Activated naive CD8-positive, alpha-beta T cell (primary cell): ENCODE measurements around the gene CLCN2.

Experiments used
- H3K27ac Mint-ChIP-seq: one replicate; pipeline ENCODE4 v1.8.0; 2021; ENCODE audit warnings: mixed read lengths
- H3K27me3 Mint-ChIP-seq: one replicate; pipeline ENCODE4 v1.8.0; 2021; ENCODE audit warnings: mixed read lengths
- H3K36me3 Mint-ChIP-seq: one replicate; pipeline ENCODE4 v1.8.0; 2021; ENCODE audit warnings: mixed read lengths
- H3K4me1 Mint-ChIP-seq: one replicate; pipeline ENCODE4 v1.8.0; 2021; ENCODE audit warnings: low read depth, mixed read lengths
- H3K4me3 Mint-ChIP-seq: one replicate; pipeline ENCODE4 v1.8.0; 2021; ENCODE audit warnings: mild to moderate bottlenecking, mixed read lengths
- H3K9me3 Mint-ChIP-seq: one replicate; pipeline ENCODE4 v1.8.0; 2021; ENCODE audit warnings: low read depth, mixed read lengths

The CLCN2 gene

GRCh38 chr3:184335661-184336546 is 25.5 kb downstream of the CLCN2 start:
- H3K36me3 Mint-ChIP-seq: peaks cover 4% of the 10 kb centered on the region
- peak overlapping the region; percentile 86 for H3K27ac Mint-ChIP-seq
- peak overlapping the region; percentile 92 for H3K4me3 Mint-ChIP-seq
- H3K27me3 Mint-ChIP-seq: no peaks in the 10 kb centered on the region
- H3K4me1 Mint-ChIP-seq: peaks cover 56% of the 10 kb centered on the region
- H3K9me3 Mint-ChIP-seq: no peaks in the 10 kb centered on the region

- H3K9me3 Mint-ChIP-seq: no peaks in the 10 kb centered on the region
- peaks cover 4% of the 10 kb centered on the region for H3K36me3 Mint-ChIP-seq
- H3K27me3 Mint-ChIP-seq: no peaks in the 10 kb centered on the region
- peak overlapping the region; percentile 73 for H3K4me3 Mint-ChIP-seq
- peak overlapping the region; percentile 83 for H3K27ac Mint-ChIP-seq
- H3K4me1 Mint-ChIP-seq: peaks cover 56% of the 10 kb centered on the region
These were observed 26.1 kb downstream of the CLCN2 start for GRCh38 chr3:184335291-184335660.

GRCh38 chr3:184334470-184335158 is 26.8 kb downstream of the CLCN2 start:
- peak overlapping the region; percentile 96 for H3K27ac Mint-ChIP-seq
- no peaks in the 10 kb centered on the region for H3K9me3 Mint-ChIP-seq
- H3K4me1 Mint-ChIP-seq: peaks cover 56% of the 10 kb centered on the region
- H3K4me3 Mint-ChIP-seq: peak overlapping the region; percentile 80
- H3K36me3 Mint-ChIP-seq: peaks cover 4% of the 10 kb centered on the region
- H3K27me3 Mint-ChIP-seq: no peaks in the 10 kb centered on the region

DNA sequence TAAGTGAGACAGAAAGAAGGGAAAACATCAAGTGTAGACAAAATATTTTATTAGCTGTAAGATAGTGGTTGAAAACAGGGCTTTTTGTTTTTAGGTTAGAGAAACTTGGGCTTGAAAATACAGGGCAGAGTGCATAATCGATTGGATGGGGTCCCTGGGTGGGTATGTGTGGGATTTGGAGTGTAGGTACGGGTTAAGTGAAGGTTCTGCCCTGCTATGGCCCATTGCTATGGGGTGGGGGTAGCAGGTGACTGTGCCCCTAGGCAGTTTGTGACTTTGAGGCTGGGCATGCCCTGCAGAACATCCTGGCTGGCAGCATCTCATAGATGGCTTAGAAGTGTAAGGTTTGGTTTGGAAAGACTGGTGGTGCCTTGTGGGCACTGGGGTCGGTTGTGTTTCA is 27.7 kb downstream of the CLCN2 start:
- no peaks in the 10 kb centered on the region for H3K27me3 Mint-ChIP-seq
- peaks cover 52% of the 10 kb centered on the region for H3K4me1 Mint-ChIP-seq
- peaks cover 7% of the 10 kb centered on the region for H3K36me3 Mint-ChIP-seq
- peak overlapping the region; percentile 96 for H3K27ac Mint-ChIP-seq
- H3K9me3 Mint-ChIP-seq: no peaks in the 10 kb centered on the region
- peak overlapping the region; percentile 80 for H3K4me3 Mint-ChIP-seq

- Mint-ChIP-seq H3K9me3 (no peaks in the 10 kb centered on the region), H3K4me3 (peak overlapping the region; percentile 80), H3K4me1 (peaks cover 50% of the 10 kb centered on the region), H3K27ac (peak overlapping the region; percentile 96), H3K36me3 (peaks cover 9% of the 10 kb centered on the region), H3K27me3 (no peaks in the 10 kb centered on the region)
These were observed 28.2 kb downstream of the CLCN2 start for GRCh38 chr3:184333190-184333589.

GRCh38 chr3:184332370-184333090 is 28.9 kb downstream of the CLCN2 start:
- H3K4me3 Mint-ChIP-seq: peak overlapping the region; percentile 7
- peaks cover 7% of the 10 kb centered on the region for H3K36me3 Mint-ChIP-seq
- no peaks in the 10 kb centered on the region for H3K27me3 Mint-ChIP-seq
- H3K4me1 Mint-ChIP-seq: peaks cover 44% of the 10 kb centered on the region
- no peaks in the 10 kb centered on the region for H3K9me3 Mint-ChIP-seq
- H3K27ac Mint-ChIP-seq: peak overlapping the region; percentile 96

DNA sequence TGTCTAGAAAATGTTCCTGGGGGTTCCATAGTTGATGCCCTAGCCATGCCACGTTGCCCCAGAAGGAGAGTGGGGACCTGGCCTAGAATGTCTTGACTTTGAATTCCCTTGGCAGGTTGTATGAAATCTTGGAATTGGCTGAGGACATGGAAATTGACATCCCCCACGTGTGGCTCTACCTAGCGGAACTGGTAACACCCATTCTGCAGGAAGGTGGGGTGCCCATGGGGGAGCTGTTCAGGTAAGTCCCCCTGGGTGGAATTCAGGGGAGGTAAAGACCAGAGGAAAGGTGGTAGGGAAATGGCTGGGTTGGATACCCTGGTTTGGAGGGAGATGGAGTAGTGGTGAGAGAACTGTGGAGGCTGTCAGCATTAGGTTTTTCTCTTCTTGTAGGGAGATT is 32.9 kb downstream of the CLCN2 start:
- Mint-ChIP-seq H3K4me3 (no peak overlapping the region), H3K4me1 (peaks cover 31% of the 10 kb centered on the region), H3K36me3 (peaks cover 8% of the 10 kb centered on the region), H3K27me3 (no peaks in the 10 kb centered on the region), H3K9me3 (no peaks in the 10 kb centered on the region), H3K27ac (no peak overlapping the region)

DNA sequence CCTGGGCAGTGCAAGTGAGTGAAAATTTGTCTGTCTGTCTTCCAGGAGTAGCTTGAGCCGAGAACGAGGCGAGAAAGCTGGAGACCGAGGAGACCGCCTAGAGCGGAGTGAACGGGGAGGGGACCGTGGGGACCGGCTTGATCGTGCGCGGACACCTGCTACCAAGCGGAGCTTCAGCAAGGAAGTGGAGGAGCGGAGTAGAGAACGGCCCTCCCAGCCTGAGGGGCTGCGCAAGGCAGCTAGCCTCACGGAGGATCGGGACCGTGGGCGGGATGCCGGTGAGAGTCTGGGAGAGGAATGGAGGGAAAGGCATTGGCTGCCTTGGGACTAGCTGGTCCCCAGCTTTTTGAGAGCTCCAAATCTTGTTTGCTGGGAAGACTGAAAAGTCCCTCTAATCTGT is 34.2 kb downstream of the CLCN2 start:
- no peak overlapping the region for H3K4me3 Mint-ChIP-seq
- H3K9me3 Mint-ChIP-seq: no peaks in the 10 kb centered on the region
- no peaks in the 10 kb centered on the region for H3K27me3 Mint-ChIP-seq
- H3K4me1 Mint-ChIP-seq: peaks cover 18% of the 10 kb centered on the region
- H3K27ac Mint-ChIP-seq: peak overlapping the region; percentile 72
- H3K36me3 Mint-ChIP-seq: peaks cover 13% of the 10 kb centered on the region

DNA sequence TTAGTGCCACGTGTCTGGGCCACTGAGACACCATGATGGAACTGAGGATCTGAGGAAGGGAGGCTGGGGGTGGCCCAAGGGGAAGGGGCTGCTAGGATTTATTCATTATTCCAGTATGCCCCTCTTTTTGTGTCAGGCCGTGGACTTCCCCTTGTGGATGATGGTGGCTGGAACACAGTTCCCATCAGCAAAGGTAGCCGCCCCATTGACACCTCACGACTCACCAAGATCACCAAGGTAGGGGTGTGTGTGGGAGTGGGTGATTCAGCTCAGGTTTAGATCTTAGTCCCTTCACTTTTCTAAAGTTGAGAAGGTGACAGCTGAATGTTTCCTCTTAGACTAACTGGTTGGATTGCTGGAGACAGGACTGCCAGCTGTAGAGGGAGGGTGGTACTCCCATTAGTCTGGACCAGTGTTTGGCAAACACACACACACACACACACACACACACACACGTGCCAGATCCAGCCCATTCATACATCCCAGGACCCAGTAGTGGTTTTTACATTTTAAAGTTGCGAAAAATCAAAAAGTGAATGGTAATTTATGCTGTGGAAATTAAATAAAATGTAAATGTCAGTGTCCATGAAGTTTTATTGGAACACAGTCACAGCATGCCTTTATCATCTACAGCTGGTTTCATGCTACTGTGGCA is 35.6 kb downstream of the CLCN2 start:
- no peak overlapping the region for H3K4me3 Mint-ChIP-seq
- peaks cover 13% of the 10 kb centered on the region for H3K36me3 Mint-ChIP-seq
- H3K27ac Mint-ChIP-seq: peak overlapping the region; percentile 73
- no peaks in the 10 kb centered on the region for H3K27me3 Mint-ChIP-seq
- H3K9me3 Mint-ChIP-seq: no peaks in the 10 kb centered on the region
- H3K4me1 Mint-ChIP-seq: peaks cover 16% of the 10 kb centered on the region

GRCh38 chr3:184325269-184325668 is 36.1 kb downstream of the CLCN2 start:
- Mint-ChIP-seq H3K36me3 (peaks cover 13% of the 10 kb centered on the region), H3K27me3 (no peaks in the 10 kb centered on the region), H3K4me1 (peaks cover 16% of the 10 kb centered on the region), H3K4me3 (no peak overlapping the region), H3K9me3 (no peaks in the 10 kb centered on the region), H3K27ac (peak overlapping the region; percentile 70)

GRCh38 chr3:184323696-184324095 is 37.7 kb downstream of the CLCN2 start:
- peaks cover 12% of the 10 kb centered on the region for H3K36me3 Mint-ChIP-seq
- peak overlapping the region; percentile 11 for H3K27ac Mint-ChIP-seq
- H3K4me3 Mint-ChIP-seq: no peak overlapping the region
- no peaks in the 10 kb centered on the region for H3K27me3 Mint-ChIP-seq
- H3K4me1 Mint-ChIP-seq: peaks cover 24% of the 10 kb centered on the region
- H3K9me3 Mint-ChIP-seq: no peaks in the 10 kb centered on the region

GRCh38 chr3:184322731-184323487 is 38.5 kb downstream of the CLCN2 start:
- Mint-ChIP-seq H3K4me3 (no peak overlapping the region), H3K4me1 (peaks cover 27% of the 10 kb centered on the region), H3K27me3 (no peaks in the 10 kb centered on the region)

DNA sequence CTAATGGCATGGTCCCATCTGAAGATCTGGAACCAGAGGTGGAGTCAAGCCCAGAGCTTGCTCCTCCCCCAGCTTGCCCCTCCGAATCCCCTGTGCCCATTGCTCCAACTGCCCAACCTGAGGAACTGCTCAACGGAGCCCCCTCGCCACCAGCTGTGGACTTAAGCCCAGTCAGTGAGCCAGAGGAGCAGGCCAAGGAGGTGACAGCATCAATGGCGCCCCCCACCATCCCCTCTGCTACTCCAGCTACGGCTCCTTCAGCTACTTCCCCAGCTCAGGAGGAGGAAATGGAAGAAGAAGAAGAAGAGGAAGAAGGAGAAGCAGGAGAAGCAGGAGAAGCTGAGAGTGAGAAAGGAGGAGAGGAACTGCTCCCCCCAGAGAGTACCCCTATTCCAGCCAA is 39.7 kb downstream of the CLCN2 start:
- no peaks in the 10 kb centered on the region for H3K27me3 Mint-ChIP-seq
- H3K36me3 Mint-ChIP-seq: peaks cover 13% of the 10 kb centered on the region
- H3K4me1 Mint-ChIP-seq: peaks cover 39% of the 10 kb centered on the region
- H3K9me3 Mint-ChIP-seq: no peaks in the 10 kb centered on the region
- H3K4me3 Mint-ChIP-seq: no peak overlapping the region
- peak overlapping the region; percentile 41 for H3K27ac Mint-ChIP-seq

More at GRCh38 chr3:184322731-184323487, 38.5 kb downstream of the CLCN2 start:
- H3K36me3 Mint-ChIP-seq: peaks cover 9% of the 10 kb centered on the region
- no peaks in the 10 kb centered on the region for H3K9me3 Mint-ChIP-seq
- peak overlapping the region; percentile 11 for H3K27ac Mint-ChIP-seq

DNA sequence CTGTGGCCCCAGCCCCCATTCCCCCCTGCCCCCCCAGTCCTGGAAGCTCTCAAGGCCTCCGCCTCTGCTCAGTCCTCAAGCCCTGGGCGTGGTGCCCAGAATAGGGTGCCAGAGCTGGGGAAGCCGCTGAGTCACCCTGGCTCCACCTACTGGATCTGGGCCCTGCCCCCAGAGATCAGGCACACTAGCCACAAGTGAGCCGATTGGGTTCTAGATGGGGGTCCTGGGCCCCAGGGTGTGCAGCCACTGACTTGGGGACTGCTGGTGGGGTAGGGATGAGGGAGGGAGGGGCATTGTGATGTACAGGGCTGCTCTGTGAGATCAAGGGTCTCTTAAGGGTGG is 41.3 kb downstream of the CLCN2 start:
- Mint-ChIP-seq H3K27ac (no peak overlapping the region), H3K9me3 (no peaks in the 10 kb centered on the region), H3K4me3 (no peak overlapping the region), H3K36me3 (peaks cover 16% of the 10 kb centered on the region), H3K27me3 (no peaks in the 10 kb centered on the region), H3K4me1 (peaks cover 35% of the 10 kb centered on the region)
